Activated T-helper 1 cell treated with anti-CD3 and anti-CD28 coated beads, Interleukin-12 subunit alpha, Interleukin-12 subunit beta, Interleukin-2, Interleukin-4 antibody, amounts not matched to agents 30 ng/mL and 10 ng/mL and 1 ng/mL, durations not matched to agents 14 hours and 24 hours and 36 hours (primary cell): ENCODE data around the gene SARS2. TPM values are rescaled to one million over a fixed set of nuclear protein-coding genes. Genes with fewer than 3 reads are reported as not detected.

ENCODE experiments used
- DNase-seq: peaks from one replicate; pipeline ENCODE4 v3.0.0; 2021; ENCODE audit warnings: low spot score
- H3K27ac Mint-ChIP-seq: one replicate; pipeline ENCODE4 v1.8.0; 2021; ENCODE audit warnings: mild to moderate bottlenecking, mixed read lengths
- H3K27me3 Mint-ChIP-seq: one replicate; pipeline ENCODE4 v1.8.0; 2022; ENCODE audit warnings: mild to moderate bottlenecking, moderate library complexity, mixed read lengths; ENCODE audit not compliant: insufficient read depth
- H3K36me3 Mint-ChIP-seq: one replicate; pipeline ENCODE4 v1.8.0; 2021; ENCODE audit warnings: low read depth, mixed read lengths
- H3K4me1 Mint-ChIP-seq: one replicate; pipeline ENCODE4 v1.8.0; 2021; ENCODE audit warnings: low read depth, mixed read lengths
- H3K4me3 Mint-ChIP-seq: one replicate; pipeline ENCODE4 v1.8.0; 2021; ENCODE audit warnings: mild to moderate bottlenecking, moderate library complexity, mixed read lengths
- H3K9me3 Mint-ChIP-seq: one replicate; pipeline ENCODE4 v1.8.0; 2021; ENCODE audit warnings: mixed read lengths
- intact Hi-C: fragments of 100-400 bp; cut with micrococcal nuclease; formaldehyde crosslinking; loops from one replicate; pipeline ENCODE4 v1.15.1; 2024
- total RNA-seq: library from RNA; stranded (reverse); gene quantifications from 2 replicates; pipeline ENCODE4 v1.2.3, GENCODE V29; 2022

Gene SARS2
- total RNA-seq, 1 donor from 2014 or later: 38.4 TPM

DNA sequence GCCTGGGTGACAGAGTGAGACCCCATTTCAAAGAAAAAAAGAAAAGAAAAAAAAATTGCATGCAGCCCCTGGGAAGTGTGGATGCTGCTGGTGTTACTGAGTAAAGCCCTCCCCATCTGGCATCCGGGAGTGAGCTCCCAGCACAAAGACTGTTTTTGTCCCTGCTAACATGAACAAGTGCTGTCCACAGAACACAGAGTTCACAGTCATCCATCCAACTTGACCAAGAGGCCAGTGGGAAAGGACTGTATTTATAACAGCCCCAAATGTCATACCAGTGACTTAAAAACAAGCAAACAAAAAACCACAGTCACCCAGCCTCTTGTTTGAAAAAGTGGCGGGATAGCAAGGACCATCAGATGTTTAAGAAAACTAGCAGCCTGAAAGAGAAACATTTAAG is 34.2 kb upstream of the SARS2 start:
- no peaks in the 10 kb centered on the region for H3K9me3 Mint-ChIP-seq
- no peaks in the 10 kb centered on the region for H3K36me3 Mint-ChIP-seq
- peaks cover 5% of the 10 kb centered on the region for H3K4me1 Mint-ChIP-seq
- intact Hi-C loops: loop anchor here (10.0 kb wide), 1 partner anchor 130 kb away; no protein-coding TSS in a partner anchor
- H3K27me3 Mint-ChIP-seq: peaks cover 12% of the 10 kb centered on the region
- H3K4me3 Mint-ChIP-seq: no peak overlapping the region
- DNase-seq: no peak
- H3K27ac Mint-ChIP-seq: no peak overlapping the region

DNA sequence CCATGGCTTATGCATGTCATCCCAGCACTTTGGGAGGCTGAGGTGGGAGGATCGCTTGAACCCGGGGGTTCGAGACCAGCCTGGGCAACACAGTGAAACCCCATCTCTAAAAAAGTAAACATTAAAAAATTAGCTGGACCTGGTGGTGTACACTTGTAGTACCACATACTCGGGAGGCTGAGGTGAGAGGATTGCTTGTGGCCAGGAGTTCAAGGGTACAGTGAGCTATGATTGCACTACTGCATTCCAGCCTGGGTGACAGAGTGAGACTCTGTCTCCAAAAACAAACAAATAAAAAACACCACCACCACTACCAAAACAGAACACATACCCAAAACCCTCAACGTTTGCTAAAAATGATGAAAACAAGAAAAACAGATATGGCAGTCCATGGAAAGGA is 29.1 kb upstream of the SARS2 start:
- DNase-seq: no peak
- peaks cover 8% of the 10 kb centered on the region for H3K27me3 Mint-ChIP-seq
- H3K4me1 Mint-ChIP-seq: peaks cover 5% of the 10 kb centered on the region
- intact Hi-C loops: loop anchor here (10.0 kb wide), 1 partner anchor 135 kb away; no protein-coding TSS in a partner anchor
- H3K4me3 Mint-ChIP-seq: no peak overlapping the region
- H3K27ac Mint-ChIP-seq: no peak overlapping the region
- H3K36me3 Mint-ChIP-seq: no peaks in the 10 kb centered on the region
- no peaks in the 10 kb centered on the region for H3K9me3 Mint-ChIP-seq

DNA sequence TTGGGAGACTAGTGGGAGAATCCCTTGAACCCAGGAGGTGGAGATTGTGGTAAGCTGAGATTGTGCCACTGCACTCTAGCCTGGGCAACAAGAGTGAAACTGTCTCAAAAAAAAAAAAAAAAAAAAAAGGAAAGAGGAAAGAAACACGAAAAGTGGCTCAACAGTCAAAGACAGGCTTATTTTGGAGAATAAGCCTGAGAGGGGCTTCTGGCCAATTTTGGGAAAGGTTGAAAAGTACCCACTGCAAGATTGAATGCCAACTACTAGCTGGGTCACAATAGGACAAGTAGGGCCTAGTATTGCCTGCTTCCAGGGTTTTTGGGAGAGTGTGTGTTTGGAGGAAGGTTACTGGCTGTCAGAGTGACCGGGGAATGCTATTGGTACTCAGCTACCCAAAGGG is 27.7 kb upstream of the SARS2 start:
- DNase-seq: no peak
- intact Hi-C loops: no loop called here
- H3K27ac Mint-ChIP-seq: no peak overlapping the region
- H3K9me3 Mint-ChIP-seq: no peaks in the 10 kb centered on the region
- H3K4me1 Mint-ChIP-seq: peaks cover 10% of the 10 kb centered on the region
- no peaks in the 10 kb centered on the region for H3K36me3 Mint-ChIP-seq
- H3K27me3 Mint-ChIP-seq: peaks cover 8% of the 10 kb centered on the region
- no peak overlapping the region for H3K4me3 Mint-ChIP-seq

DNA sequence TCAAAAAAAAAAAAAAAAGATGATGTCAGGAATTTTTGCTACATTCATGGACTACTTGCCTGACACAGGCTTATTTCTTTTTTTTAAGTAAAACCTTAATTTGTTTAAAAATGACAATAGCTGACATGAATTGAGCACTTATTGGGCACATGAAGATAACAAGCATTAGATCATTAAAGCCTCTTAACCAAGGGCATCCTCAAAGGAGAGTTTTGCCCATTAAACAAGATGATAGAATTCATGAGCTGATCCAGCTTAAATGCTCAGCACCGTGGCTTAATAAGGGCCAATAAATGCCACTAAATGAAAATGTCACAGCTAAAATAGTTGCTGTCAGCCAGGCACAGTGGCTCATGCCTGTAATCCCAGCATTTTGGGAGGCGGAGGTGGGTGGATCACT is 25.7 kb upstream of the SARS2 start:
- no peak overlapping the region for H3K27ac Mint-ChIP-seq
- H3K9me3 Mint-ChIP-seq: no peaks in the 10 kb centered on the region
- intact Hi-C loops: no loop called here
- no peak for DNase-seq
- no peak overlapping the region for H3K4me3 Mint-ChIP-seq
- H3K4me1 Mint-ChIP-seq: peaks cover 15% of the 10 kb centered on the region
- no peaks in the 10 kb centered on the region for H3K36me3 Mint-ChIP-seq
- peaks cover 16% of the 10 kb centered on the region for H3K27me3 Mint-ChIP-seq

DNA sequence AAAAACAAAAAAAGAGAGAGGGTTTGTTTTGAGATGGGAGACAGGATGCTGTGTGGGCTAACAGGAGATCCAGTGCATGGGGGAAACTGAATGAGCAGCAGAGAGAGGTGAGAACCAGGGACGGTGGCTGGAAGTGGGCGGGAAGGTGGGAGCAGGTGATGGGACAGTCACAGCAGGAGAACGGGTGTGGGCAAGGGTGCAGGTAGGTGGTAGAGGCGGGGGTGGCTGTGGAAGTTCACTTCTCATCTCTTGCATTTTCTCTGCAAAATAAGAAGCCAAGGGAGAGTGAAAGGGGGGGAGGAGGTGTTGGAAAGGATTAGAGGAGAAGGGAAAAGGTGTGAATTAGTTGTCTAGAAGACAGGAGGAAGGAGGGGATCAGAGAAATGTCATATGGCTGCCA is 23.1 kb upstream of the SARS2 start:
- H3K36me3 Mint-ChIP-seq: no peaks in the 10 kb centered on the region
- H3K4me1 Mint-ChIP-seq: peaks cover 15% of the 10 kb centered on the region
- peaks cover 21% of the 10 kb centered on the region for H3K27me3 Mint-ChIP-seq
- intact Hi-C loops: no loop called here
- no peak overlapping the region for H3K27ac Mint-ChIP-seq
- H3K9me3 Mint-ChIP-seq: no peaks in the 10 kb centered on the region
- no peak for DNase-seq
- no peak overlapping the region for H3K4me3 Mint-ChIP-seq

DNA sequence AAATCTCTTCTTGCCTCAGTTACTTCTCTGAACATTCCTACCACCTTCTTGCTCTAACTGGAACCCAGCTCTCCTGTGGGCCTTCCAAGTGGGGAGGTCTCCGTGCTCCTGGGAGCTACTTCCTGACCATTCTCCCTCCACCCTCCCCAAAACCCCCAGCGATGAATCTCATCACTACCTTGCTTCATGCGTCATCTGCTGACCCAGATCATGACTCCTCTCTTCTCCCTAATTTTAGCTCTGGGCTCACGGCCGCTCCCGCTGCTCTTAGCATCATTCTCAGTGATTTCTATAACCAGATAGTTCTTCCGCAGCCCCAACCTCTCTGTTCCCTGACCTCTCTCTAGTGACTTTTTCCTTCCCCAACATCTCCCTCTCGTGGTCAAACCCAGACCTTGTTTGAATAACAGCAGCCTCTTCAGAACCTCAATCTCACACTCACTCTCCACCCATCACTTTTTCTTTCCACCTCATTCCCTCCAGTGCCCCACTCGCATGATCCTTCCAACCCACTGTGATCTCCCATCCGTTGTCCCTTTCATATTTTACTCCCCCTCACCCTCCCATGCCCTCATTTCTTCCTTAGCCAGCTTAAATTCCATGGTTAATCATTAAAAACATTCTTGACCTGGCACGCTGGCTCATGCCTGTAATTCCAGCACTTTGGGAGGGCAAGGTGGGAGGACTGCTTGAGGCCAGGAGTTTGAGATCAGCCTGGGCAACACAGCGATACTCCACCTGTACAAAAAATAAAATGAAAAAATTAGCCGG is 22.0 kb upstream of the SARS2 start:
- Mint-ChIP-seq H3K36me3 (no peaks in the 10 kb centered on the region), H3K4me1 (peaks cover 15% of the 10 kb centered on the region)
- intact Hi-C loops: loop anchor here (1.0 kb wide), 2 partner anchors 51 to 437 kb away; no protein-coding TSS in a partner anchor

DNA sequence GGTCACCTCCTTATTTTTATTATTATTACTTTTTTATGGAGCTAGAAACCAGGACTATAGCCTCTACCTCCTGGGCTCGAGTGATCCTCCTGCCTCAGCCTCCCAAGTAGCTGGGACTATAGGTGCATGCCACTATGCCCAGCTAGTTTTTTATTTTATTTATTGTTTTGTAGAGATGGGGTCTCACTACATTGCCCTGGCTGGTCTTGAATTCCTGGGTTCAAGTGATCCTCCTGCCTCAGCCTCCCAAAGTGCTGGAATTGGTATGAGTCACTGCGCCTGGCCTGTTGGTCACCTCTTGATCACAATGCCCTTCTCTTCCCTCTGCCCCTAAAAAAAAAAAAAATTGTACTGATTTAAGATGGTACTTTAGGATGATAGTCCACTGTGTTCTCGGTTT is 20.6 kb upstream of the SARS2 start:
- Mint-ChIP-seq H3K4me3 (no peak overlapping the region), H3K27me3 (peaks cover 21% of the 10 kb centered on the region), H3K27ac (no peak overlapping the region), H3K36me3 (no peaks in the 10 kb centered on the region), H3K9me3 (no peaks in the 10 kb centered on the region), H3K4me1 (peaks cover 15% of the 10 kb centered on the region)
- intact Hi-C loops: no loop called here
- DNase-seq: no peak

More for the DNA sequence above, 22.0 kb upstream of the SARS2 start:
- H3K27ac Mint-ChIP-seq: no peak overlapping the region
- H3K9me3 Mint-ChIP-seq: no peaks in the 10 kb centered on the region
- peak; percentile 37 for DNase-seq
- peaks cover 21% of the 10 kb centered on the region for H3K27me3 Mint-ChIP-seq
- H3K4me3 Mint-ChIP-seq: no peak overlapping the region

DNA sequence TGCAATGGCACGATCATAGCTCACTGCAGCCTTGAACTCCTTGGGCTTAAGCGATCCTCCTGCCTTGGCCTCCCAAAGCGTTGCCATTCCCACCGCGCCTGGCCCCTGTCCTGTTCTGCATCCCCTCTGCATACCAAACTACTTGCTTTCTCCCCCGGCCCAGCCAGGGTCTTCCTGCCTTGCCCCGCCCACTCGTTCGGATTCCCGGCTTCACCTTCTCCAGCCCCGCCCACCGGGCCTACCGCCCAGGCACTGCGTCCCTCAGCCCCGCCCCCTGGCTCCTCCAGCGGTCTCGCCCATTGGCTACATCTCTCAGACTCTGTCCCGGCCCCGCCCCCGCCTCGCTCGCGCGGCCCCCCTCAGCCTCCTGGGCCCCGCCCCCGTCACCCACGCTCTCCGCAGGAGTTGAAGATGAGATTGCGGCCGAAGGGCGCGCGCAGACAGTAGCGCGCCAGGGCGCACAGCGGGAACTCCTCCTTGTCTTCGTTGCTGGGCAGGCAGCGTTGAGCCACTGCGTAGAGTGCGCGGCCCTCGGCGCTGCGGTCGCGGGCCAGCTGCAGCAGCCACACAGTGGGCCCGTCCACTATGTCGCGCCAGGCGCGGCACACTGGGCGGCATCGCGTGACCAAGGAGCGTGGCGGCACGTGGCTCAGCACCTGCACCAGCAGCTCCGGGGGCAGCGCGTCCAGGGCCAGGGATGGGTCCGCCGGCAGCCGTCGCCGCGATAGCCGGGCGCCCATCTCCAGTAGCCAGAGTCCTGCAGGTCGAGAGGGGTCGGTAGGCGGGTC is 19.2 kb upstream of the SARS2 start:
- Mint-ChIP-seq H3K27ac (no peak overlapping the region), H3K36me3 (no peaks in the 10 kb centered on the region), H3K9me3 (no peaks in the 10 kb centered on the region), H3K4me1 (peaks cover 15% of the 10 kb centered on the region), H3K4me3 (peak overlapping the region; percentile 59), H3K27me3 (peaks cover 21% of the 10 kb centered on the region)
- DNase-seq: peak; percentile 79
- intact Hi-C loops: loop anchor here (1.0 kb wide), 1 partner anchor 18 kb away; no protein-coding TSS in a partner anchor

DNA sequence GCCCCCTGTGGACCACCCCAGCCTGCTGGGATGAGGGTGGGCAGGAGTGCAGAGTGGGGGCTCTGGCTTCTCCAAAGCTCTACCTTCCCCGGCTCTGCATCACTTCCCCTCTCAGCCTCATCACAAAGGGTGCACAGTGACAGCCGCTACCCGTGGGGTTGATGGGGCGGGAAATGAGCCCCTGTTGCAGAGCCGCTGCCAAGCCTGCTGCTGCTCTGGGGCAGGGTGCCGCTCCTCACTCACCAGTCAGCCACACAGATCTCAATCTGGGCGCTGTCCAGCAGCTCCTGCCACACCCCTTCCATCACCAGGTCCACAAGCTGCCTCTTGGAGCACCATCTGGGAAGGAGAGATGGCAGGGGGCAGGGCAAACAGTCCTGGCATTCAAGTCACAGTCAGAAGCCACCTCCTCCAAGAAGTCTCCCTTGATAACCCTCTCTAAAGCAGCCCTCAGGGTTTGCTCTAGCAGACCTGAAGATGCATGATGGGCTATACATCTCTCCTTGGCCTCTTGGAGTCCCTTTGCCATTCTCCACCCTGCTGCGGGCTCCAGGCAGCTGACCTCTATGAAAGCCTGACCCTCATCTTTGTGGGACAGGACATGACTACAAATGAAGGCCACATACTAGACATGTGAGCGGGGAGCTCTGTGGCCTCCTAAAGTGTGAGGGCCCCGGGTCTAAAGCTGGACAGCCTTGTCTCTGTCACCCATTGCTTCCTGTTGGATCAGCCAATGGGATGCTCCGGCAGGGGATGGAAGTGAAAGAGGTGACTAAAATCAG is 15.9 kb upstream of the SARS2 start:
- Mint-ChIP-seq H3K9me3 (no peaks in the 10 kb centered on the region), H3K27me3 (peaks cover 14% of the 10 kb centered on the region), H3K4me3 (no peak overlapping the region), H3K27ac (no peak overlapping the region), H3K4me1 (peaks cover 4% of the 10 kb centered on the region), H3K36me3 (no peaks in the 10 kb centered on the region)
- intact Hi-C loops: no loop called here
- no peak for DNase-seq

DNA sequence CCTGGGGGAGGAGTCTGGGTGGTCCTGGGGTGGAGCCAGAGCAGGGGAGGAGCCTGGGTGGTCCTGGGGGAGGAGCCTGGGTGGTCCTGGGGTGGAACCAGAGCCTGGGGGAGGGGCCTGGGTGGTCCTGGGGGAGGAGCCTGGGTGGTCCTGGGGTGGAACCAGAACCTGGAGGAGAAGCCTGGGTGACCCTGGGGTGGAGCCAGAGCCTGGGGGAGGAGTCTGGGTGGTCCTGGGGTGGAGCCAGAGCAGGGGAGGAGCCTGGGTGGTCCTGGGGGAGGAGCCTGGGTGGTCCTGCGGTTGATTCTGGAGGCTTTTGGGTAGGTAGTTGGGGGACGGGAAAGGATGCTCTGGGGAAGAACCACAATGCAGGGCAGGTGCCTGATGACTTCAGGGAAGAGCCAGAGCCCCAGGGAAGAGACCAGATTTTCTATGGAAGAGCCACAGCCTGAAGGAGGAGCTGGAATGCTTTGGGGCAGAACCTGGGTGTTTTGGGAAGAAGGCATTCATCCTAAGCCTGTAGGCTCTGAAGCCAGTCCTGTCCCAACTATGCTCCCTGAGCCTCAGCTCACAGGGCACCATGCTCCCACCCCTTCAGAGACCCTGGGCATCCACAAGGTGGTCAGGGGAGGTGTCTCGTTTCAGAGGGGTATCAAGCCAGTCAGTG is 15.1 kb upstream of the SARS2 start:
- Mint-ChIP-seq H3K27me3 (peaks cover 12% of the 10 kb centered on the region), H3K9me3 (no peaks in the 10 kb centered on the region), H3K36me3 (peaks cover 1% of the 10 kb centered on the region), H3K27ac (no peak overlapping the region), H3K4me3 (no peak overlapping the region), H3K4me1 (peaks cover 10% of the 10 kb centered on the region)
- DNase-seq: no peak
- intact Hi-C loops: no loop called here

DNA sequence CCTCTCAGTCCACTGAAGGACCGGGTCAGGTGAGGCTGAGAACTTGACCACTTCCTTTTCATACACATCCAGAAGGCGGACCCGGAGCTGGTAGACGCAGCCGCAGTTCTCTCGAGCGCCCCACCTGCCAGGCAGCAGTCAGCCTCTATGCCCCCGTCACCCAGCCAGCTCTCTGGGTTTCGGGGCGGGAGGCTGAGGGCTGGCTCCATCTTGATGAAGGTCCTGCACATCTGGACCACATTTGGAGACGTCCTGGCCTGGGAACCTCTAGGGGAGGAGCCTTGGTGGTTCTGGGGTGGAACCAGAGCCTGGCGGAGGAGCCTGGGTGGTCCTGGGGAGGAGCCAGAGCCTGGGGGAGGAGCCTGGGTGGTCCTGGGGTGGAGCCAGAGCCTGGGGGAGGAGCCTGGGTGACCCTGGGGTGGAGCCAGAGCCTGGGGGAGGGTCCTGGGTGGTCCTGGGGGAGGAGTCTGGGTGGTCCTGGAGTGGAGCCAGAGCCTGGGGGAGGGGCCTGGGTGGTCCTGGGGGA is 14.5 kb upstream of the SARS2 start:
- no peaks in the 10 kb centered on the region for H3K9me3 Mint-ChIP-seq
- peaks cover 10% of the 10 kb centered on the region for H3K4me1 Mint-ChIP-seq
- peaks cover 1% of the 10 kb centered on the region for H3K36me3 Mint-ChIP-seq
- peaks cover 13% of the 10 kb centered on the region for H3K27me3 Mint-ChIP-seq
- H3K27ac Mint-ChIP-seq: no peak overlapping the region
- H3K4me3 Mint-ChIP-seq: no peak overlapping the region
- no peak for DNase-seq
- intact Hi-C loops: no loop called here

DNA sequence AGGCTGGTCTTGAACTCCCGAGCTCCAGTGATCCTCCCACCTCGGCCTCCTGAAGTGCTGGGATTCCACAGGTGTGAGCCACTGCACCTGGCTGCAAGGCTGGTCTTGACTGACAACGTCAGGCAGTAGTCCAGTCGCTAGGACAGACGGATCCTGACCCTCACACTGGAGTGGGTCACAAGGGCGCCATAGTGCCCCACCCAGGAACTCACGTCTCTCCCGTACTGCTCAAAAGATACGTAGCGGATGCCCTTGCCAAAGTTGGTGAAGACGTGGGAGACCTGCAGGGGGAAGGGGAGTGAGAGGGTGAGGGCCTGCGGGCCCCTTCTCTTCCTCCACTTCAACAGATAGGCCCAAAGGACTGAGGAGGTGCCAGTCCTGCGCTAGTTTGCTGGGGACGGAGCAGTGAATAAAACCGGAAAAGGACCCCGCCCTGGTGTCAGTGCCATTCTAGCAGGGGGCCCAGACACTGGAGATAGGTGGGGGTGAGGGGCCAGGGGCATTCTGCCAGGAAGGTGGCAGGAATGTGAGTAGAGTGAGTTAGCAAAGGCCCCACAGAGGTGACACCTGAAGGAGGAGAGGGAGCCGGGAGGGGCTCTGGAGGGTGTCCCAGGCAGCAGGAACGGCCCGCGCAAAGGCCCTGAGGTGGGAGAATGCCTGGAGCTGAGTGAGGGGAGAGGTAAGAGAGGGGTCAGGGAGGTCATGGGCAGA is 12.1 kb upstream of the SARS2 start:
- Mint-ChIP-seq H3K27ac (no peak overlapping the region), H3K4me1 (peaks cover 10% of the 10 kb centered on the region), H3K36me3 (peaks cover 1% of the 10 kb centered on the region), H3K9me3 (no peaks in the 10 kb centered on the region), H3K27me3 (peaks cover 9% of the 10 kb centered on the region), H3K4me3 (no peak overlapping the region)
- DNase-seq: no peak
- intact Hi-C loops: no loop called here
